ENCODE results near the gene UNKL. TPM values are rescaled to one million over a fixed set of nuclear protein-coding genes. Genes with fewer than 3 reads are reported as not detected.

Gene UNKL
- total and polyA plus RNA-seq, 2 of the 8 experiments (the other 6 are each of a cell fraction or from before 2014, with no cell fraction given), result 25.1 to 31.8 TPM

GRCh38 chr16:1443403-1443973 lies 29.0 kb upstream of the UNKL start:
- WGBS, 2 experiments (ENCODE audit: extremely low coverage in 1 of 2, insufficient coverage in 1 of 2, insufficient read length in 1 of 2, insufficient replicate concordance in 2 of 2, low coverage in 1 of 2, low lambda C conversion rate in 2 of 2, missing lambda C conversion rate in 1 of 2), result 91% methylated on average over 31 of the region's 38 CpGs; no CpG with 5 or more reads in 1 of the 2 experiments
- FAIRE-seq, result no peak

More at GRCh38 chr16:1443403-1443973, 29.0 kb upstream of the UNKL start:
- Histone ChIP-seq H2BK12ac (ENCODE audit: low read depth, low read length) (no peak overlapping the region), H3K14ac (ENCODE audit: insufficient read length) (no peak overlapping the region), H3K9me3 (ENCODE audit: insufficient read depth in 2 of 2, low read depth in 1 of 2, low read length in 1 of 2) (no peaks in the 10 kb centered on the region), H3K27ac (ENCODE audit: low read depth, low read length) (no peak overlapping the region), H4K91ac (replicated peaks; ENCODE audit: insufficient read length, low read length) (no peak overlapping the region), H2AK5ac (ENCODE audit: low read depth, low read length) (no peak overlapping the region), H3K27me3 (replicated peaks in 1 of 4; ENCODE audit: control insufficient read depth in 3 of 4, extremely low read depth in 1 of 4, insufficient read depth in 3 of 4, low read length in 3 of 4) (no peaks in the 10 kb centered on the region), H3K4me3 (ENCODE audit: extremely low read depth in 1 of 4, insufficient read depth in 2 of 4, low read depth in 3 of 4, low read length in 4 of 4) (no peak overlapping the region), H3K18ac (ENCODE audit: extremely low read depth, low read length) (no peak overlapping the region), H3K36me3 (ENCODE audit: control insufficient read depth in 2 of 4, insufficient read depth in 4 of 4, low read length in 3 of 4) (peaks cover 0 to 21% (median 0%) of the 10 kb centered on the region in 4 experiments; a peak in 1 of 8 replicates), H3K4me2 (ENCODE audit: insufficient read depth in 1 of 2, low read depth in 2 of 2, low read length in 2 of 2) (no peak overlapping the region), H4K8ac (ENCODE audit: extremely low read depth, insufficient read depth, low read length) (peak overlapping the region; percentile 92), H2AFZ (ENCODE audit: low read length) (no peak overlapping the region), H3K23me2 (ENCODE audit: low read depth, low read length) (no peaks in the 10 kb centered on the region), H3K56ac (replicated peaks; ENCODE audit: insufficient read length, low read depth, low read length) (no peak overlapping the region), H2BK120ac (replicated peaks; ENCODE audit: low read depth, low read length) (no peak overlapping the region), H2BK5ac (ENCODE audit: low read depth, low read length) (no peak overlapping the region), H3K23ac (ENCODE audit: insufficient read length) (no peak overlapping the region), H3K79me1 (ENCODE audit: low read depth, low read length) (no peaks in the 10 kb centered on the region), H2BK20ac (ENCODE audit: low read length) (no peak overlapping the region), H3K4me1 (replicated peaks in 1 of 4; ENCODE audit: control insufficient read depth in 3 of 4, insufficient read depth in 4 of 4, low read length in 3 of 4) (no peaks in the 10 kb centered on the region; a peak in 1 of 7 replicates), H4K20me1 (replicated peaks in 1 of 2; ENCODE audit: control insufficient read depth in 1 of 2, insufficient read depth in 2 of 2, low read length in 2 of 2) (peaks cover 0 to 5% of the 10 kb centered on the region in 2 experiments), H2BK15ac (ENCODE audit: low read length) (no peak overlapping the region), H3K4ac (replicated peaks; ENCODE audit: insufficient read length, low read depth, low read length) (no peak overlapping the region), H3K9ac (replicated peaks in 1 of 4; ENCODE audit: extremely low read depth in 1 of 4, low read depth in 3 of 4, low read length in 3 of 4) (no peak overlapping the region), H4K5ac (ENCODE audit: insufficient read length, low read depth, low read length) (no peak overlapping the region), H3K79me2 (ENCODE audit: control insufficient read depth in 1 of 2, insufficient read depth in 2 of 2, low read length in 2 of 2) (no peaks in the 10 kb centered on the region)
- ChIA-PET POLR2A (ENCODE audit: partially characterized antibody) (interaction anchor here (0.9 to 2.0 kb wide), 12 partner anchors 9 to 71 kb away, joined by 3 to 7 read pairs (median 4); partner anchors contain the start of genes PERCC1 and TELO2), CTCF (ENCODE audit: partially characterized antibody) (interaction anchor here (0.6 to 3.9 kb wide), 8 partner anchors 11 to 501 kb away, joined by 3 to 20 read pairs (median 5); no protein-coding TSS in a partner anchor)
- no peak for DNase-seq (ENCODE audit: low read depth in 1 of 2, low spot score in 2 of 2)
- TF ChIP-seq SRF (IDR thresholded peaks at IDR 0.05; ENCODE audit: low read depth, low read length) (no peak), SP1 (IDR thresholded peaks at IDR 0.05; ENCODE audit: low read depth, low read length) (no peak), NANOG (IDR thresholded peaks at IDR 0.05; ENCODE audit: insufficient read depth, low read depth, low read length, poor library complexity, severe bottlenecking) (no peak), EGR1 (IDR thresholded peaks at IDR 0.05; ENCODE audit: borderline replicate concordance, low read depth, low read length) (no peak), SP4 (IDR thresholded peaks at IDR 0.05; ENCODE audit: low read length) (no peak), CHD2 (IDR thresholded peaks at IDR 0.05; ENCODE audit: low read length) (no peak), JUN (IDR thresholded peaks at IDR 0.05; ENCODE audit: low read depth, low read length) (no peak), CREB1 (IDR thresholded peaks at IDR 0.05) (no peak), BACH1 (IDR thresholded peaks at IDR 0.05; ENCODE audit: low read length) (no peak), JUND (IDR thresholded peaks at IDR 0.05; ENCODE audit: low read length) (no peak), TBP (IDR thresholded peaks at IDR 0.05; ENCODE audit: low read depth, low read length) (no peak), HDAC6 (IDR thresholded peaks at IDR 0.05; ENCODE audit: low read depth, low read length) (no peak), FOSL1 (IDR thresholded peaks at IDR 0.05; ENCODE audit: insufficient read depth, low read depth, low read length) (no peak)
